Erythroblast (primary cell): ENCODE data around the gene CCDC187.

ENCODE experiments used
- GATA1 ChIP-seq: IDR thresholded peaks from 2 replicates; pipeline ENCODE4 v1.6.1; 2011; ENCODE audit warnings: low read depth, mild to moderate bottlenecking, control low read depth, low read length, moderate library complexity
- POLR2A ChIP-seq: IDR thresholded peaks from 2 replicates; pipeline ENCODE4 v1.6.1; 2011; ENCODE audit warnings: mild to moderate bottlenecking, low read length

GRCh38 chr9:136295542-136296433, 8.1 kb downstream of the CCDC187 start:
- TF ChIP-seq POLR2A (no peak), GATA1 (no peak)
